ENCODE measurements around the gene SLC39A3.

GRCh38 chr19:2714531-2715269 is 25.1 kb downstream of the SLC39A3 start:
- TF ChIP-seq FOXP2 (optimal IDR thresholded peaks at IDR 0.05; ENCODE audit: control extremely low read depth, extremely low read length, insufficient read depth) = no peak
- no peak for TF ChIP-seq EZH2 (IDR thresholded peaks at IDR 0.05)

All from SK-N-MC (cell line).